ENCODE data around the gene CAMTA1. TPM values are rescaled to one million over a fixed set of nuclear protein-coding genes. Genes with fewer than 3 reads are reported as not detected.

Gene CAMTA1
- total and polyA plus RNA-seq, 9 of the 15 experiments (the other 6 are each of a cell fraction or from before 2014, with no cell fraction given): 43.9 to 161 (median 65.9) TPM

GRCh38 chr1:7220712-7221252, 435.5 kb downstream of the CAMTA1 start:
- Histone ChIP-seq H3K27me3 (ENCODE audit: control insufficient read depth in 2 of 2, insufficient read depth in 2 of 2, low read length in 2 of 2) (peaks cover 2 to 45% of the 10 kb centered on the region in 2 experiments; a peak in 4 of 5 replicates), H3K4me1 (replicated peaks in 1 of 2; ENCODE audit: control insufficient read depth in 2 of 2, insufficient read depth in 2 of 2, low read length in 2 of 2) (no peaks in the 10 kb centered on the region), H3K9ac (ENCODE audit: insufficient read depth in 1 of 2, low read depth in 2 of 2, low read length in 2 of 2) (no peak overlapping the region; a peak in 1 of 4 replicates), H3K4me2 (ENCODE audit: insufficient read depth, low read length) (no peak overlapping the region), H3K9me1 (ENCODE audit: control insufficient read depth, insufficient read depth, low read length) (no peaks in the 10 kb centered on the region), H3K36me3 (ENCODE audit: control insufficient read depth, insufficient read depth, low read length) (no peaks in the 10 kb centered on the region), H4K20me1 (replicated peaks; ENCODE audit: control insufficient read depth, insufficient read depth, low read length) (peaks cover 5% of the 10 kb centered on the region), H3K9me3 (replicated peaks; ENCODE audit: control insufficient read depth, insufficient read depth, low read depth, low read length) (no peaks in the 10 kb centered on the region), H3K4me3 (no peak overlapping the region), H2AFZ (ENCODE audit: low read depth, low read length) (no peak overlapping the region), H3K27ac (ENCODE audit: extremely low read depth, low read depth, low read length) (no peak overlapping the region), H3K79me2 (ENCODE audit: control insufficient read depth, insufficient read depth, low read length) (no peaks in the 10 kb centered on the region)
- intact Hi-C loops (cut with micrococcal nuclease): loop anchor here (5.0 kb wide), 1 partner anchor 427 kb away; no protein-coding TSS in a partner anchor
- 0% methylated on average over 10 of the region's 13 CpGs for WGBS (ENCODE audit: insufficient coverage, low coverage, missing lambda C conversion rate)
- in situ Hi-C loops (cut with MboI): loop anchor here (10.0 to 25.0 kb wide), 4 partner anchors 424 to 958 kb away; partner anchors contain the start of genes GPR153 and PLEKHG5
- POLR2A ChIA-PET: no interaction called here
- no peak for FAIRE-seq
- CTCF ChIA-PET (ENCODE audit: low intra/inter-chr PET ratio): no interaction called here
- ATAC-seq: no peak
- DNase-seq (ENCODE audit: extremely low read depth in 1 of 4, low spot score in 3 of 4): no peak
- BruUV-seq (replicated peaks): no TSS peak
- no peak for TF ChIP-seq ZNF280B (CRISPR knock-in tag; IDR thresholded peaks at IDR 0.05)
- no peak for TF ChIP-seq ZNF586 (CRISPR knock-in tag; conservative IDR thresholded peaks at IDR 0.05)
- no peak for TF ChIP-seq FUS (optimal IDR thresholded peaks at IDR 0.05; ENCODE audit: low read depth, low read length)
- TF ChIP-seq EP400 (IDR thresholded peaks at IDR 0.05): no peak
- no peak for TF ChIP-seq ETV5 (CRISPR knock-in tag; IDR thresholded peaks at IDR 0.05; ENCODE audit: low read depth)
- no peak for TF ChIP-seq ERF (CRISPR knock-in tag; IDR thresholded peaks at IDR 0.05)
- TF ChIP-seq SRSF7 (optimal IDR thresholded peaks at IDR 0.05; ENCODE audit: low read depth, low read length): no peak
- TF ChIP-seq RFX1 (IDR thresholded peaks at IDR 0.05): no peak
- no peak for TF ChIP-seq CGGBP1 (CRISPR knock-in tag; IDR thresholded peaks at IDR 0.05)
- no peak for TF ChIP-seq ZNF518B (CRISPR knock-in tag; IDR thresholded peaks at IDR 0.05)
- TF ChIP-seq ZNF668 (CRISPR knock-in tag; IDR thresholded peaks at IDR 0.05): no peak
- no peak for TF ChIP-seq ZNF696 (CRISPR knock-in tag; conservative IDR thresholded peaks at IDR 0.05)
- no peak for TF ChIP-seq NCOA1 (IDR thresholded peaks at IDR 0.05; ENCODE audit: low read depth)
- no peak for TF ChIP-seq SNRNP70 (optimal IDR thresholded peaks at IDR 0.05; ENCODE audit: low read depth, low read length)
- no peak for TF ChIP-seq DLX4 (CRISPR knock-in tag; IDR thresholded peaks at IDR 0.05)
- no peak for TF ChIP-seq SMARCB1 (IDR thresholded peaks at IDR 0.05; ENCODE audit: insufficient read length, low read depth)
- no peak for TF ChIP-seq TBL1XR1 (IDR thresholded peaks at IDR 0.05; ENCODE audit: low read length in 2 of 2)
- TF ChIP-seq KAT2B (IDR thresholded peaks at IDR 0.05; ENCODE audit: low read depth, low read length): no peak
- TF ChIP-seq ATF1 (CRISPR knock-in tag; IDR thresholded peaks at IDR 0.05): no peak
- no peak for TF ChIP-seq ATF1 (tag; IDR thresholded peaks at IDR 0.05)
